Mucosa of stomach (tissue), 1 donor: ENCODE results near the gene RASSF4.

Source experiments
- H3K27me3 ChIP-seq: one replicate; pipeline ENCODE4 v1.7.0; 2013; ENCODE audit warnings: mild to moderate bottlenecking, low read length; ENCODE audit not compliant: control insufficient read depth, insufficient read depth
- H3K36me3 ChIP-seq: one replicate; pipeline ENCODE4 v1.7.0; 2013; ENCODE audit warnings: low read length; ENCODE audit not compliant: control insufficient read depth, insufficient read depth
- H3K4me1 ChIP-seq: one replicate; pipeline ENCODE4 v1.7.0; 2013; ENCODE audit warnings: mild to moderate bottlenecking, low read length; ENCODE audit not compliant: control insufficient read depth, insufficient read depth
- H3K4me3 ChIP-seq: one replicate; pipeline ENCODE4 v1.7.0; 2013; ENCODE audit warnings: low read length
- H3K9ac ChIP-seq: one replicate; pipeline ENCODE4 v1.7.0; 2013; ENCODE audit warnings: mild to moderate bottlenecking, low read length, moderate library complexity
- H3K9me3 ChIP-seq: one replicate; pipeline ENCODE4 v1.7.0; 2013; ENCODE audit warnings: mild to moderate bottlenecking, low read length, moderate library complexity; ENCODE audit not compliant: control insufficient read depth
- donor health status: Pancreatic carcinoma.

Gene RASSF4

DNA sequence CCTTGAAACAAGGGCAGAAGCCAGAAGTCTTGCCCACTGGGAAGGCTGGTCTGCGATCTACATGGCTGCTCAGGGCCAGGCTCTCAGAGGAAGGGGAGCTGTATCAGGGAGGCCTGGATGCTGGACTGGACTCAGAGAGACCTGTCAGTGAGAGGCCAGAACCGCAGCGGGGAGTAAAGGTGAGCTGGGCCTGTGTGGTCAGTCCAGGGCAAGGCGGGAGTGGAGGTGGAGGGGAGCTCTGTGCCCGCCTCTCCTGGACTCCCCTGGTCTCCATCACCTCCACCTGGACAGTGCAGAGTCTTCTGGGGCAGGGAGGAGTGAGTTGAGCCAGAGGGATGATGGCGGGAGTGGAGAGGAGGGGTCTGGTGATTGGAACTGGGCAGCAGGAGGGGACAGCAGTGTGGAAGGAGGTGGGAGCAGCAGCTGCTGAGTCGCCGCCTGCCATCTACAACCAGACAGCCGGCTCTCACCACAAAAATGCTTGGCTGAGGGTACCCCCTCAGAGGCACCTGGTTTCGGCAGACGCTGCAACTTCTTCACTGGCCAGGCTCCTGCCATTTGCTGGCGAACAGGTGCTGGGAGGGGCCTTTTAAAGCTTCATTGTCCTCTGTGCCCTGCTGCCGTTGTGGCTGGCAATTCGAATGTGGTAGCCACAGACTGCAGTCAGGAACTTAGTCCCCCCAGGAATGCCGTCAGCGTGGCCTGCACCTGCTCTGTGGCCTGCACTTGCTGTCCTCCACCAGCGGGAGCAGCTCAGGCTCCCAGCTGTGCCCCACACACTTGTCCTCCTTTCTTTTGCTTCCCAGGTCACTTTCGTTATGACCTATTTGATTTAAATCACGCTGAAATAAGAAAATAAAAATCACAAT lies 3.5 kb downstream of the RASSF4 start:
- no peaks in the 10 kb centered on the region for H3K9me3 ChIP-seq
- no peak overlapping the region for H3K9ac ChIP-seq
- H3K4me3 ChIP-seq: no peak overlapping the region
- H3K36me3 ChIP-seq: no peaks in the 10 kb centered on the region
- H3K4me1 ChIP-seq: peaks cover 54% of the 10 kb centered on the region
- H3K27me3 ChIP-seq: no peaks in the 10 kb centered on the region

DNA sequence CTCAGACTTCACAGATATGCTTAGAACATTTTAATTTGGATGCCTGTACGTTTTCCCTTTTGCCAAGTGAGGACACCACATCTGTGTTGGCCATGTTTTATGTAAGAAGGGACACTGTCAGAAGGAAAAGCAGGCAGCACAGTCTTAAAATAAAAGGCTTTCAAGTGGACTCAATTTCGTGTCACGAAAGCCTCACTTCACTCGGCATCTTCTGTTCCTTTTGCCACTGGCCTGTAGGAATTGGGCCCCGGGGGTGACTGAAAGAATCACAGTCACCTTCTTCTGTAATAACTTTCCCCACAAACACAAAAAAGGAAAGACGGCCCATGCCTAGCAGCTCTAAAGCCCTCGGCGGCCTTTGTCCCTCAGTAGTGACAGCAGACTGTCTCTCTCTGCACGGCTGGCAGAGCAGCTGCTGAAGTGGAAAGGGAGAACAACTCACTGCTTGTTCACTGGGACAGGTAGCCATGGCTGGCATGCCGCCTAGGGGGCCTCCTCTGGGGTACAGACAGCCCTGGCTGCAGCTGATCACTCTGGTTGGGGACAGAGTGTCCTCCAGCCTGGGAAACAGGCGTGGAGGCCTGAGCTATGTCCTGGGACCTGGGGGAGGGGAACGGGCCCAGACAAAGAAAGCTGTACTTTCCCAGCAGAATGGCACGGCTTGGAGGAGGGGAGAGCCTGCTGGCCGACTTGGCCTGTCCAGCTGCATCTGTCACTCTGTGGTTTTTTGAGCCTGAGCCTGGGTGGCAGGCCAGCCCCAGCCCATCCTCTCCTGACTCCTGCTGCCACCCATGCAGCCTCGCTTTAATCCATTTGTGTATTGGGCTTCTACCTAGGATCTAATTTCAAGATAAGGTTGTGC lies 4.4 kb downstream of the RASSF4 start:
- Histone ChIP-seq H3K4me3 (no peak overlapping the region), H3K36me3 (no peaks in the 10 kb centered on the region), H3K4me1 (peaks cover 51% of the 10 kb centered on the region), H3K9me3 (no peaks in the 10 kb centered on the region), H3K27me3 (no peaks in the 10 kb centered on the region), H3K9ac (no peak overlapping the region)

DNA sequence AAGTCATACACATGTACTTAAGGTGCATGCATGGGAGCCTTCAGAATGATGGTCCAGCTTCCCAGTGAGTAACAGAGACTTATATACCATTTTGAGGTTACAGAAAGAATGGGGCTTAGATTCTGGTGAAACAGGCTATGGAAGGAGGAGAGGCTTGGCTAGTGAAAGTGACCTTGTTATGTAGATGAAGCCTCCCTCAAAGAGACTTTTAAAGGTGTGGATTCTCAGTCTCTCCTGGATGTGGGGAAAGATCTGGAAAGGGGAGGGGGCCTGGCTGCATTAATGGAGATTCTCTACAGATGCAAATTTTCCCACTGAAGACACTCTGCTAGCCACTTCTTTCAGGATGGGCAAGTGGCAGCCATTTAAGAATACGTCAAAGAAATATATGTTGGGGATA lies 5.5 kb downstream of the RASSF4 start:
- Histone ChIP-seq H3K9me3 (no peaks in the 10 kb centered on the region), H3K4me3 (no peak overlapping the region), H3K27me3 (no peaks in the 10 kb centered on the region), H3K9ac (no peak overlapping the region), H3K4me1 (peaks cover 45% of the 10 kb centered on the region), H3K36me3 (no peaks in the 10 kb centered on the region)

DNA sequence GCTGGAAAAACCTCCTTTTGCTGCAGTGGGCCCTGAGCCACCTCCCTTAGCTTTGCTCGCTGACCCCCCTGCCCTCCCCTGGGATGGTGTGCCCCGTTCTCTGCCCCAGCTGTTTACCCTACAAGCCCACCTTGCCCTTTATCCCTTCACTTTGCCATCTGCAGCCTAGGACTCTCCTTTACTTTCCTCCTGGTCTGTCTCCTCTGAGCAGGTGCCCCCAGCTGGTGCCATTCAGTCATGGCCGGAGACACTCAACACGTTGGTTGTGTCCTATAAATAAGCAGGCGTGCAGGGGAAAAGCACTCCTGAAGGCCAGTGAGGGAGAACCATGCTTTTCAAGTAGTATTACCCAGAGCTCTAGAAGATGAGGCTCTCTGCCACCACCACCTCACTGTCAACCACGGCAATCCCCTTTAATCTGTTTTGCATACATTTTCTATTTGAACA lies 6.1 kb downstream of the RASSF4 start:
- H3K36me3 ChIP-seq: no peaks in the 10 kb centered on the region
- no peaks in the 10 kb centered on the region for H3K27me3 ChIP-seq
- H3K9ac ChIP-seq: no peak overlapping the region
- H3K9me3 ChIP-seq: no peaks in the 10 kb centered on the region
- H3K4me3 ChIP-seq: no peak overlapping the region
- peaks cover 40% of the 10 kb centered on the region for H3K4me1 ChIP-seq

DNA sequence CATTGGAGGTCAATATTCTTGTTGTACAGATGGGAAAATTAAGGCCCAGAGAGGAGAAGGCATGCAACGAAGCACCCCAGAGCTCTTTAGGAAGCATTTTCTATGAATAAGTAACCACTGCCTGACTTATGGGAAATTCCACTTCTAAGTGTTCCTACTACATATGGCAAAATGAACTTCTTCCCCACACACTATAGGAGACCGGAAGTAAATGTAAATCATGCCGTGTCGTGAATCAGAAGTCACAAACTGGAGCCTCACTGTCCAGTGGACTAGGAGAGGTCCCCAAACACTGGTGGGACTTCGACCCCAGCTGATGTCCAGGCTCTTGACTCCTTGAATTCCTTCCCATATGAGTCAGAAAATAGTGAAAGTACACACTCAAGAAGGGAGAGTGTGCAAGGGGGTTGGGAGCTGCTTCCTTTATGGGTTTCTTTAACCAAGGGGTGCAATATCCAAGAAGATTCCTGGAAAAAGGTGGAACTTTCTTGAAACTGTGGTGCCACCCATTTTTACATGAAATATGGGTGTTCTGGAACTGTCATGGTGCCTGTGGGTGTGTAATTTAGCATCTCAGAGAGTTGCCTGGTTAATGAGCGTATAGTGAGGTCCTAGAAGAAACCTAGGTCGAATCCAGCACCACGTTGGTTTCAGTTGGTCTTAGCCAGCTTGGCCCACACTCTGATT lies 6.7 kb downstream of the RASSF4 start:
- Histone ChIP-seq H3K9ac (no peak overlapping the region), H3K4me3 (no peak overlapping the region)

DNA sequence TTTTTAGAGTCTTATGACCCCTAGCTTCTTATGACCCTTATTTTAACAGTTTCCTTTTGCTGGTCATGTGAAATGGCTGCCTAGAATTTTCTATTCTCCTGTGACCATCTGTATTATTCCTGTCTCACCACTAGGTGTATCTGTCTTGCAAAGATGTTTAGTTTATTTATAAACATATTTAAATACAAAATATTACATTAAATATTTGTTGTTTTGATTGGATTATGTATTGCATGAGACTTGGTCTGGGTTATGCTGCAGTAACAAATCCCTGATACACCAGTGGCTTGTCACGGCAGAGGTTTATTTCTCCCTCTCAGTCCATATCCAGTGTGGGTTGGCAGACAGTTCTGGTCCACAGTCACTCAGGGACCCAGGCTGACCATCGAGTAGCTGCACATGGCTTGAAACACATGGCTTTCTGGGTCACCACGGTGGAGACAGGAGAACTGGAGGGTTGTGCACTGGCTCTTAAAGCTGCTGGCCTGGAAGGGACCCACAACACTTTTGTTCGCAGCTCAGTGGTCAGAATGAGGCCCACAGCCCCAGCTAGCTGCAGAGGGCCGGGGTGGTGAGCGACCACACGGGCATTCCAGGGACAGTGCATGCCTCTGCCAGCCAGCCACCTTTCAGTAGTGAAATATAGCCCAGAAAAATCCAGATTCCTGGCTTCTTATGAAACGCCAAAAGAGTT lies 7.4 kb downstream of the RASSF4 start:
- Histone ChIP-seq H3K9me3 (no peaks in the 10 kb centered on the region), H3K36me3 (no peaks in the 10 kb centered on the region), H3K27me3 (no peaks in the 10 kb centered on the region), H3K4me3 (no peak overlapping the region), H3K9ac (no peak overlapping the region), H3K4me1 (peaks cover 36% of the 10 kb centered on the region)

More for the DNA sequence above, 6.7 kb downstream of the RASSF4 start:
- H3K36me3 ChIP-seq: no peaks in the 10 kb centered on the region
- H3K4me1 ChIP-seq: peaks cover 36% of the 10 kb centered on the region
- no peaks in the 10 kb centered on the region for H3K9me3 ChIP-seq
- no peaks in the 10 kb centered on the region for H3K27me3 ChIP-seq

DNA sequence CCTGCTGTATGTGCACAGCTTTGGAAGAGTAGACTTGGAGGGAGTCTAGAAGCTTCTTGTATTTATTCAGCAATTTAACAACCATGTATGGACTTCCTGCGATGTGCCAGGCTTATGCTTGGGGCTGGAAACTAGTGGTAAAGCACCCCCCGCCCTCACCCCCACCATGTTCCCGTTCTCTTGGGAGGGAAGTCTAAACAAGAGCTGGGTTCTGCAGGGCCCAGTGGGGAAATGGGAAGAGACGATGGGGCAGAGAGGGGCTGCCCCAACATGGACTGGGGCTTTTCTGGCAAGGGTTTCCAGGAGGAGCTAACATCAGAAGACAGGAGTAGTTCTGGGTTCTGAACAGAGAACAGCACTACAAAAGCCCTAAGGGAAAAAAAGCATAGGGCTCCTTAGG lies 8.0 kb downstream of the RASSF4 start:
- Histone ChIP-seq H3K4me3 (no peak overlapping the region), H3K9ac (no peak overlapping the region), H3K4me1 (peaks cover 36% of the 10 kb centered on the region), H3K27me3 (no peaks in the 10 kb centered on the region), H3K36me3 (no peaks in the 10 kb centered on the region), H3K9me3 (no peaks in the 10 kb centered on the region)

DNA sequence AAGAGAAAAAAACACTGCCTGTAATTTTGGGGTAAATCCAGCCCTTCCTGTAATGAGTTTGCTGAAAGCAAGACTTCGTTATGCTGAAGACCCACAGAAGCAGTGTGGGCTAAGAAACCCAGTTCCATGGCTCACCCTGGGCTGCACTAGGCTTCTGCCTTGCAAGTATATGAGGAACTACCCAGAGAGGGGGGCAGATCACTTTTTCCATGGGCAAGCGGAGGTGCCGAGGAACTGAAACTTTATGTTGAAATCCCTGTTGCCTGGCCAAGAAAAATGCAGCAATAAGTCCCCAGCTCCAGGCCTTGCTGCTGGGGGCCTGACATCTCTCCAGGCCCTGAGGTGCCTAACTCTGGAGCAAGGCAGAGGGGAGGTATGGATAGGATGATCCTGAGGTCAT lies 8.5 kb downstream of the RASSF4 start:
- peaks cover 40% of the 10 kb centered on the region for H3K4me1 ChIP-seq
- H3K4me3 ChIP-seq: no peak overlapping the region
- H3K36me3 ChIP-seq: no peaks in the 10 kb centered on the region
- no peaks in the 10 kb centered on the region for H3K27me3 ChIP-seq
- no peaks in the 10 kb centered on the region for H3K9me3 ChIP-seq
- no peak overlapping the region for H3K9ac ChIP-seq

DNA sequence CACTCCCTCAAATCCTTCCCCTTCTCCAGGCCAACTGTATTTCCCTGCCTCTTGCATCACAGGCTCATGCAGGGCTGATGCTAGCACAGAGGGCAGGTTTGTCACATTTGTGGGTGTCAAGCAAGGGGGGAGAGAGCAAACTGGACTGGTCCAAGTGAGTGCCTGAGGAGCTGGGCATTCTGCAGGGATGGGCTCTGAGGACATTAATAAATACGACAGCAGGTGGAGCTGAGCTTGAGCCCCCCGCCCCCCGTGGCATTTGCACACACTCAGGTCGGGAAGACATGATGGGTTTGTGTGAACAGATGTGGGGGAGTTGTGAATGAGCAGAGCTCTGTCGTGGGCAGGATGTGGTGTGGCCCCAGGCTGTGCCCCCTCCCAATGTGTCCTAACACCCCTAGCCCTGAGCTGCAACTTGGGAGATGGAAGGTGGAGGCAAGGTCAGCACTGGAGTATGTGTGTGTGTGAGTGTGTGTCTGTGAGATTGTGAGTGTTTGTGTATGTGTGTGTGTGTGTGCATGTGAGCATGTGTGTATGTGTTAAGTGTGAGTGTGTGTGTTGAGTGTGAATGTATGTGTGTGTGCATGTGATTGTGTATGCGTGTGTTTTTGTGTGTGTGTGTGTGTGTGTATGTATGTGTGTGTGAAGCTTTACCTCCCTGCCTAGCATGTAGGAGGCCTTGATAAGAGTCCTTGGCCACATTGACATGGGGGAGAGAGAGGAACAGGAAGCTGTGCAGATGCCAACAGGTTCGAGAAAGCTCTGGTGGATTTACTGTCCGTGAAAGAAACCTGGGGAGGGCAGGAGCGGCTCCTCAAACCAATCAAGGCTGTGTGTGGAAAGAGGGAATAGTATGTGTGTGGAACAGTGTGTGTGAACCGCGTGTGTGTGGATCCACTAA lies 9.1 kb downstream of the RASSF4 start:
- Histone ChIP-seq H3K9me3 (no peaks in the 10 kb centered on the region), H3K4me3 (no peak overlapping the region), H3K36me3 (no peaks in the 10 kb centered on the region), H3K27me3 (no peaks in the 10 kb centered on the region), H3K9ac (no peak overlapping the region), H3K4me1 (peaks cover 41% of the 10 kb centered on the region)

DNA sequence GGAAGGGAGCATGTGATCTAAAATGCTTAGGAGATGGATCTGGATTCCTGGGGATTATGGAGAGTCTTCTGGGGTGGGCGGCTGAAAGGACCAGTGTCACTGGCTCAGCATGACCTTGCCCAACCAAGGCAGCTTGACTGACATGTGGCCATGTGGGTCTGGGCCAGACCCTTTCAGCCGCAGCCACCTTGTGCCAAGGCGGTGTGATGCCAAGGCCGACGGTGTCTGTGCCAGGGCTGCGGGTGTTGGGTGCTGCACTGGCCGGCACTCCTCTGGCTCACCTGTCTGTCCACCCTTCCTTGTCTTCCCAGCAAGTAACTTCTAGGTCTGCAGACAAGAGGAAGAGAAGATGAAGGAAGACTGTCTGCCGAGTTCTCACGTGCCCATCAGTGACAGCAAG lies 10.3 kb downstream of the RASSF4 start:
- no peak overlapping the region for H3K9ac ChIP-seq

More for the DNA sequence above, 10.3 kb downstream of the RASSF4 start:
- Histone ChIP-seq H3K4me3 (no peak overlapping the region), H3K36me3 (no peaks in the 10 kb centered on the region), H3K4me1 (peaks cover 41% of the 10 kb centered on the region), H3K9me3 (no peaks in the 10 kb centered on the region), H3K27me3 (no peaks in the 10 kb centered on the region)
